ENCODE measurements around the gene MCM10.

DNA sequence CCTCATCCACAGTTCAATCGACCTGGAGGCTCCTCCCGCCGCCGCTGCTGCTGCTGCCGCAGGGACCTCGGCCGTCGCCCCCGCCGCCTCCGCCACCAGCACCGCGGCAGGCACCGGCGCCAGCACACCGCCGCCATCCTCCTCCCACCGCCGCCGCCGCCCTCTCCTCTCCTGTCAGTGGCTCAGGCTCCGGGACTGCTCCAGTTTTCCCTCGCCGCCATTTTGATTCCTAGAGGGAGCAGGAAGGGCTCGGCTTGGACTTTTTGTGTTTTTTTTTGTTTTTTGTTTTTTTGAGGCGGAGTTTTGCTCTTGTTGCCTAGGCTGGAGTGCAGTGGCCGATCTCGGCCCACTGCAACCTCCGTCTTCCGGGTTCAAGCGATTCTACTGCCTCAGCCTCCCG is 3.0 kb upstream of the MCM10 start:
- TF ChIP-seq, protein P1, sequence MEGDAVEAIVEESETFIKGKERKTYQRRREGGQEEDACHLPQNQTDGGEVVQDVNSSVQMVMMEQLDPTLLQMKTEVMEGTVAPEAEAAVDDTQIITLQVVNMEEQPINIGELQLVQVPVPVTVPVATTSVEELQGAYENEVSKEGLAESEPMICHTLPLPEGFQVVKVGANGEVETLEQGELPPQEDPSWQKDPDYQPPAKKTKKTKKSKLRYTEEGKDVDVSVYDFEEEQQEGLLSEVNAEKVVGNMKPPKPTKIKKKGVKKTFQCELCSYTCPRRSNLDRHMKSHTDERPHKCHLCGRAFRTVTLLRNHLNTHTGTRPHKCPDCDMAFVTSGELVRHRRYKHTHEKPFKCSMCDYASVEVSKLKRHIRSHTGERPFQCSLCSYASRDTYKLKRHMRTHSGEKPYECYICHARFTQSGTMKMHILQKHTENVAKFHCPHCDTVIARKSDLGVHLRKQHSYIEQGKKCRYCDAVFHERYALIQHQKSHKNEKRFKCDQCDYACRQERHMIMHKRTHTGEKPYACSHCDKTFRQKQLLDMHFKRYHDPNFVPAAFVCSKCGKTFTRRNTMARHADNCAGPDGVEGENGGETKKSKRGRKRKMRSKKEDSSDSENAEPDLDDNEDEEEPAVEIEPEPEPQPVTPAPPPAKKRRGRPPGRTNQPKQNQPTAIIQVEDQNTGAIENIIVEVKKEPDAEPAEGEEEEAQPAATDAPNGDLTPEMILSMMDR (conservative IDR thresholded peaks at IDR 0.05; ENCODE audit: low read depth in 2 of 2) = no peak
- TF ChIP-seq POLR2AphosphoS5 (IDR thresholded peaks at IDR 0.05; ENCODE audit: low read depth) (no peak), CREB1 (CRISPR knock-in tag; IDR thresholded peaks at IDR 0.05; ENCODE audit: low read depth) (no peak), EZH2phosphoT487 (IDR thresholded peaks at IDR 0.05; ENCODE audit: unreplicated experiment) (no peak)

All from GM23338 (cell line).